Measurements from ENCODE around the gene FBXO31.

The FBXO31 gene

GRCh38 chr16:87334651-87335624 lies 48.6 kb downstream of the FBXO31 start:
- no peak overlapping the region for H3K27ac ChIP-seq
- no peak overlapping the region for H3K4me3 ChIP-seq
- no peak for DNase-seq (ENCODE audit: low spot score)
- no peak for TF ChIP-seq CTCF (IDR thresholded peaks at IDR 0.05)

GRCh38 chr16:87333581-87334331 lies 49.8 kb downstream of the FBXO31 start:
- no peak for DNase-seq (ENCODE audit: low spot score)
- TF ChIP-seq CTCF (IDR thresholded peaks at IDR 0.05), result no peak

DNA sequence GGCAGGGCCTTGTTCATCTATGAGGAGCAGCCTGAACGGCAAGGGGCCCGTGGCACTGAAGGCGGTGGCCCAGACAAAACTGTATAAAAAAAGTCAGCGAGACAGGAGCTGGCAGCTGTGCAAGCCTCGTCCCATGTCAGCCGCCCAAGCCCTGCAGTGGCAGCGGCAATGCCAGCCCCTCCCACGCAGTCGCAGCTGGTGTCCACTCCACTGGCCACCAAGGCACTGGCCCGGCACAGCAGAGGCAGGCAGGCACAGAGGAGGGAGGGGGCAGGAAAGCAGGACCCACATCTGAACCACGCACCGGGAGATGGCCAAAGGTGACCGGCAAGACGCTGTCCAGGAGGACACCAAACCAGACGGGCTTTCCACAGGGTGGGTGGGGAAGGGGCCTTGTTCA lies 50.5 kb downstream of the FBXO31 start:
- no peak for TF ChIP-seq CTCF (IDR thresholded peaks at IDR 0.05)
- Histone ChIP-seq H3K27ac (no peak overlapping the region), H3K4me3 (no peak overlapping the region)
- no peak for DNase-seq (ENCODE audit: low spot score)

More at GRCh38 chr16:87333581-87334331, 49.8 kb downstream of the FBXO31 start:
- Histone ChIP-seq H3K27ac (no peak overlapping the region), H3K4me3 (no peak overlapping the region)

DNA sequence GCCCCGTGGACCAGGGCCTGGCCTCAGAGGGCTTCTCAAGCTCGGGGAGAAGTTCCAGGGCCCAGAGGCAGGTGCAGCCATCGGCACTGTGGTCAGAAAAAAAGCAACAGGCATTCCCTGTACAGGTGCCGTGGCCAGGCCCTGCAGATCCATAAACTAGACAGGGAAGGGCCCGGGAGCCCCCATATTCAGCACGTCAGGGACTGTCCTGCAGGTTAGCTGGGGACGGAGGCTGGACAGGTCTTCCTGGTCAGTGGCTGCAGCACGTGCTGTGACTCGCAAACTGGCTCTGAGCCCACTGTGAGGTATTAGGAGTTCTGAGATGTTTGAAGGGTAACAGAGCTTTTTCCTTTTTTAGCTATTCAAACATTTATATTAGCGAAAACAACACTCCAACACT lies 51.4 kb downstream of the FBXO31 start:
- Histone ChIP-seq H3K4me3 (no peak overlapping the region), H3K27ac (no peak overlapping the region)
- TF ChIP-seq CTCF (IDR thresholded peaks at IDR 0.05), result no peak
- DNase-seq (ENCODE audit: low spot score), result no peak

DNA sequence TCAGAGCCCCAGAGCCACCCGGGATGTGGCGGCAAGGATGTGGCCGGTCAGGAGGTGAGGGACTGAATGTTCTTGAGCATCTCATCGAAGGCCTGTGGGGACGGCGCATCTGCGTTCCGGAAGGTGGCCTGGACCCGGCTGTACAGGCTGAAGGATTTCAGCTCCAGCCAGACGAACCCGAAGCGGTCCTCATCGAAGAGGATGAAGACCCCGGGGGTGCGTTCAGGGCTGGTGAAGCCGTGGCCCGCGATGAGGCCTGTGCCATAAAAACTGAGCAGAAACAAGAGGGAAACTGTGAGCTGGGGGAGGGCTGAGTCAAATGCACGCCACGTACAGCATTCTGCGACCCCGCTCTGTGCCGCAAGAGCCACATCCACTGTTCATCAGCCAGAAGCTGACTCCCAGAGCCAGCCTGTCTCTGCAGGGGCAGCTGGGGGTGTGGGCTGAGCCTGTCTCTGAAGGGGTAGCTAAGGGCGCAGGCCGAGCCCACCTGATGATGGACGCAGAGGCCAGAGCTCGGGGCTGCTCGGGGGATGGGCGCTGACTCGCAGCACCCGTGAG lies 52.3 kb downstream of the FBXO31 start:
- DNase-seq (ENCODE audit: low spot score), result no peak
- Histone ChIP-seq H3K27ac (no peak overlapping the region), H3K4me3 (no peak overlapping the region)
- TF ChIP-seq CTCF (IDR thresholded peaks at IDR 0.05), result no peak

GRCh38 chr16:87330646-87331045 lies 52.9 kb downstream of the FBXO31 start:
- DNase-seq (ENCODE audit: low spot score), result no peak
- Histone ChIP-seq H3K27ac (peak overlapping the region in 1 of 2 donors; percentile 40), H3K4me3 (no peak overlapping the region)
- no peak for TF ChIP-seq CTCF (IDR thresholded peaks at IDR 0.05)

Data from coronary artery (tissue), 2 donors.